Tibial nerve (tissue), 4 donors: ENCODE results near the gene SLC16A10.

Experiments
- EP300 ChIP-seq, 2 donors: sonication (generic); formaldehyde crosslinking; IDR thresholded peaks; one replicate each; pipeline ENCODE4 v1.6.1; 2017; ENCODE audit warnings: antibody characterized with exemption in 2 of 2, mild to moderate bottlenecking in 1 of 2
- POLR2A ChIP-seq, 2 donors: fragments of 450-650 bp; IDR thresholded peaks; one replicate each; pipeline ENCODE4 v1.6.1; 2017; ENCODE audit warnings: antibody characterized with exemption in 2 of 2, mild to moderate bottlenecking in 2 of 2, moderate library complexity in 2 of 2
- TF ChIP-seq, protein P1 (sequence below), 5 experiments: fragments of 200-600 bp in 3 of 5; fragments of 450-650 bp in 2 of 5; sonication (generic) in 3 of 5; IDR thresholded peaks; one replicate each; pipeline ENCODE4 v1.5.1; 2016 to 2019; ENCODE audit warnings: antibody characterized with exemption in 5 of 5, mild to moderate bottlenecking in 3 of 5, moderate library complexity in 2 of 5

- TF ChIP-seq, protein P1, sequence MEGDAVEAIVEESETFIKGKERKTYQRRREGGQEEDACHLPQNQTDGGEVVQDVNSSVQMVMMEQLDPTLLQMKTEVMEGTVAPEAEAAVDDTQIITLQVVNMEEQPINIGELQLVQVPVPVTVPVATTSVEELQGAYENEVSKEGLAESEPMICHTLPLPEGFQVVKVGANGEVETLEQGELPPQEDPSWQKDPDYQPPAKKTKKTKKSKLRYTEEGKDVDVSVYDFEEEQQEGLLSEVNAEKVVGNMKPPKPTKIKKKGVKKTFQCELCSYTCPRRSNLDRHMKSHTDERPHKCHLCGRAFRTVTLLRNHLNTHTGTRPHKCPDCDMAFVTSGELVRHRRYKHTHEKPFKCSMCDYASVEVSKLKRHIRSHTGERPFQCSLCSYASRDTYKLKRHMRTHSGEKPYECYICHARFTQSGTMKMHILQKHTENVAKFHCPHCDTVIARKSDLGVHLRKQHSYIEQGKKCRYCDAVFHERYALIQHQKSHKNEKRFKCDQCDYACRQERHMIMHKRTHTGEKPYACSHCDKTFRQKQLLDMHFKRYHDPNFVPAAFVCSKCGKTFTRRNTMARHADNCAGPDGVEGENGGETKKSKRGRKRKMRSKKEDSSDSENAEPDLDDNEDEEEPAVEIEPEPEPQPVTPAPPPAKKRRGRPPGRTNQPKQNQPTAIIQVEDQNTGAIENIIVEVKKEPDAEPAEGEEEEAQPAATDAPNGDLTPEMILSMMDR (IDR thresholded peaks at IDR 0.05): no peak
- no peak for TF ChIP-seq POLR2A (IDR thresholded peaks at IDR 0.05)
- no peak for TF ChIP-seq EP300 (IDR thresholded peaks at IDR 0.05)
These were observed 117.6 kb downstream of the SLC16A10 start for GRCh38 chr6:111204881-111205280.
